NCI-H2107 (cell line): ENCODE measurements around the gene PIEZO1.
"Not testable (repeated sequence)": the region's sequence is repeated elsewhere in the genome, so short reads cannot be mapped to it uniquely, and the experiment has no call there.

Source experiments
- DNase-seq: peaks from one replicate; lab custom pipeline; 2025; lab: John Stamatoyannopoulos, UW

PIEZO1 gene

GRCh38 chr16:88687254-88687576, 97.8 kb downstream of the PIEZO1 start:
- no peak for DNase-seq

- DNase-seq = peak; percentile 83
Observed at GRCh38 chr16:88686439-88687253, 98.4 kb downstream of the PIEZO1 start, which contains the start of gene SNAI3. SNAI3 (minus strand) TSS chr16:88686507; CDS start chr16:88686406, 101 bp downstream.

- DNase-seq = no peak
Observed at GRCh38 chr16:88686062-88686438, 99.0 kb downstream of the PIEZO1 start.

- no peak for DNase-seq
Observed at GRCh38 chr16:88685156-88686061, 99.6 kb downstream of the PIEZO1 start.

- no peak for DNase-seq
Observed at GRCh38 chr16:88684569-88685155, 100.4 kb downstream of the PIEZO1 start.

GRCh38 chr16:88681709-88682451, 103.1 kb downstream of the PIEZO1 start:
- DNase-seq = no peak

- DNase-seq = peak; percentile 26
Observed at GRCh38 chr16:88681084-88681680, 103.8 kb downstream of the PIEZO1 start.

- DNase-seq = no peak
Observed at GRCh38 chr16:88680554-88681083, 104.4 kb downstream of the PIEZO1 start.

GRCh38 chr16:88678224-88678979, 106.6 kb downstream of the PIEZO1 start:
- no peak for DNase-seq

- DNase-seq = no peak
Observed at GRCh38 chr16:88677721-88678120, 107.3 kb downstream of the PIEZO1 start.

- no peak for DNase-seq
Observed at GRCh38 chr16:88676502-88677242, 108.3 kb downstream of the PIEZO1 start.

- DNase-seq = no peak
Observed at GRCh38 chr16:88673716-88674379, 111.2 kb downstream of the PIEZO1 start.

GRCh38 chr16:88672776-88673175, 112.2 kb downstream of the PIEZO1 start:
- DNase-seq = no peak

- no peak for DNase-seq
Observed at GRCh38 chr16:88671806-88672205, 113.2 kb downstream of the PIEZO1 start.

- DNase-seq = no peak
Observed at GRCh38 chr16:88669980-88670379, 115.0 kb downstream of the PIEZO1 start.

- DNase-seq = not testable (repeated sequence)
Observed at GRCh38 chr16:88669493-88669892, 115.5 kb downstream of the PIEZO1 start.

- no peak for DNase-seq
Observed at GRCh38 chr16:88667461-88667860, 117.6 kb downstream of the PIEZO1 start.

GRCh38 chr16:88665570-88665969, 119.5 kb downstream of the PIEZO1 start:
- no peak for DNase-seq
